ENCODE results near the gene IL11. TPM values are rescaled to one million over a fixed set of nuclear protein-coding genes. Genes with fewer than 3 reads are reported as not detected.

The IL11 gene
- 1.1 and 14.9 TPM in 2 replicates for total RNA-seq

DNA sequence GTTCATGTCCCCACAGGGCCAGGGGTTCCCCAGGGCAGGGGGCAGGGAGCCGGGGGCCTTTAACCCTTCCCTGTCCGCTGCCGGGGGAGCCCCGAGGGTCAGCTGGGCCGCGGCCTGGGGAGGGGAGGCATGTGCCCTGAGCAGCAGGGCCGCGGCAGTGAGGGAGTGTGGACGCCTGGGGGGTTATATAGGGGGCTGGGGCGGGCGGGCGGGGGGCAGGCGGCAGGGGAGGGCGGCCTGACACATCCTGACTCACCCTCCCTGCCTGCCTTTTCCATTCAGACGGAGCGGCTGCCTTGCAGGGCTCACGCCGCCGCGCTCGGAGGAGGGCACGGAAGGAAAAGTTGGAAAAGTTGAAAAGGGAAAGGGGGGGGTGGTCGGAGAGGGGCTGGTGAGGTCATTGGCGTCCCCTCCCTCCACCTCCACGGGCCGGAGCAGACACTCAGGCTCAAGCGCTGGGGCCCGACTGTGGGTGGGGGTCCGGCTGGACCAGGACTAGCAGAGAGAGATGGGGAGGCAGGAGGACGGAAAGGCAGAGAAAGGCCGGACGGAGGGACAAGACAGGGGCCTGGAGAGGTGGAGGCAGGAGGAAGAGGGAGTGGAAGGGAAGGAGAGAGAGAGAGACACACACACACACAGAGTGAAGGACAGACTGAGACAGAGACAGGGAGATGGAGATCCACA is at the start of gene IL11:
Gene IL11 (minus strand): TSS at position 159 of the 684 bp plus-strand sequence. CDS start 153 bp downstream, at position 6.

DNA sequence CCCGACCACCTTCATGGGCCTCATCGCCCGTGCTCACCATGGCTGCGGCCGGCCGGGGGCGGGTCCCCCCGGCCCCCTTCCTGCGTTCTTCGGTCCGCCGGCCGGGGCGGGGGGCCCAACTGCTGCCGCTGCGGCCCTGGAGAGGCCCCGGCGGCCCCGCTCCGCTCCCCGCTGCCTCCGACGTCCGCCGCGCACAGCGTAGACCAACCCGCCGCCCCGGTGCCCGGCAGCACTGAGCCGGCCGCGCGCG is 37.2 kb upstream of the IL11 start, which contains the start of gene UBE2S:
Gene UBE2S (minus strand): TSS at position 239 of the 250 bp plus-strand sequence. CDS start 199 bp downstream, at position 40.

DNA sequence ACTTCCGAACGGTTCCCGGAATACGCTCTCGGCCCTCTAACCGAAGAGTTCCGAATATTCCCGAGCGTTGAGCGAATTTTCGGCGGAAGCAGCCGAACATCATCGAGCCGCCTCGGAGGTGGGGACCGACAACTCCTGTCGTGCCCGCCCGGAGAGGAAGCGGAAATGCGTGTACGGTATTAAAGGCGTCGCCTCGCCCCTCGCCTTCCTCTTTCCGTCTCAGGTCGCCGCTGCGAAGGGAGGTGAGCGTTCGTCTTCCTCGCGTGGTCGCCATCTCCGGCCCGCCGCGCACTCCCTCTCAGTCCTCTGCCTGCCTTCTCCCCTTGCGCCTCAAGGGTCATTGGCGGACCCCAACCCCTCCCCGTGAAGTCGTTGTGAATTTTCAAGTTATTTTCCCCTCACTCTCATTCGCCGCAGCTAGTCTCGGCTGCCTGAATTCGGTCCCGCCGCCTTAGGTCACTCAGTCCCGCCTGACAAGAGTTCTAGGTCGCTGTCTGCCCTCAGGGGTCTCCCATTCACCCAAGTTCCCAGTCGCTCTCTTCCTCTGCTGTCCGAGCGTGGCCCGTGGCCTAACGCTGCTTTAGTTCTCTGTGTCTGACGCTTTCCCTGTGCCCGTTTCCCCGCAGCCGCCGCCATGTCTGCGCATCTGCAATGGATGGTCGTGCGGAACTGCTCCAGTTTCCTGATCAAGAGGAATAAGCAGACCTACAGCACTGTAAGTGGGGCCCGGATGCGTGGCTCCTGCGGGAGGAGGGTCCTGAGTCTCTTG is 15.6 kb upstream of the IL11 start, which contains the start of gene RPL28:
Gene RPL28 (plus strand): TSS at position 209 of the 769 bp plus-strand sequence. CDS start 426 bp downstream, at position 635.

DNA sequence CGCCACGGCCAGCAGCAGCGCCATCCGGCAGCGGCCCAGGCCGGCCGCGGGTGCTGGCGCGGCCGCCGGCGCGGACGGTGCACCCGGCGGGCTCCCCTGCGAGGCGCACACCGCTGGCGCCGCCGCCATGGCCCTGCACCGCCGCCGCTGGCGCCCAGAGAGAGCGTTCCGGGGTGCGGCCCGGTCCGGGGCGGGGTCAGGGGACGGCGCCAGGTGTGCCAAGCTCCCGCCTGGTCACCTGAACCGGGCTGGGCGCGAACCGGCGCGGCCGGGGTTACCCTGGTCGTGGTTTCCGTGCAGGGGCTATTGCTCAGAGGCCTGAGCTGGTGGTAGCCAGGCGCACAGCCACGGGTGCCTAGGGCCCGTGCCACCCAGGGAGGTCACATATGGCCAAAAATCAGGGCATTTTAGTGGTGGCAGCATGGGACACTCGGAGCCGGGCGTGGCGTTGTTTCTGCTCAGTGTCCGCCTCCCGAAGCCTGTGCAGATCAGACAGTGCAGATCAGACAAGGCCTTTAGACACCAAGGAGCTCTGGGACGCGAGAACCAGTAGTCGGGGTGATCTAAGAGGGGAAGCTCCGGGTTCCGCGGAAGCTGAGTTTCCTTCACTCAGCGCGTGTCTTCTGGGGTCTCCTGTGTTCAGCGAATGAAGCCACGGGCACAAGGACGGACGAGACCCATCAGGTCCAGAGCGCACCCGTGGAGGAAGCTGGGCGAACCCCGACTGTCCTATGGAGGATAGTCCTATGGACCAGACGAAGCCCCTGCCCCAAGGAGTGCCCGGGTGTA is 14.1 kb upstream of the IL11 start, which contains the start of gene TMEM238:
Gene TMEM238 (minus strand): TSS at position 162 of the 789 bp plus-strand sequence. CDS start 33 bp downstream, at position 129.

DNA sequence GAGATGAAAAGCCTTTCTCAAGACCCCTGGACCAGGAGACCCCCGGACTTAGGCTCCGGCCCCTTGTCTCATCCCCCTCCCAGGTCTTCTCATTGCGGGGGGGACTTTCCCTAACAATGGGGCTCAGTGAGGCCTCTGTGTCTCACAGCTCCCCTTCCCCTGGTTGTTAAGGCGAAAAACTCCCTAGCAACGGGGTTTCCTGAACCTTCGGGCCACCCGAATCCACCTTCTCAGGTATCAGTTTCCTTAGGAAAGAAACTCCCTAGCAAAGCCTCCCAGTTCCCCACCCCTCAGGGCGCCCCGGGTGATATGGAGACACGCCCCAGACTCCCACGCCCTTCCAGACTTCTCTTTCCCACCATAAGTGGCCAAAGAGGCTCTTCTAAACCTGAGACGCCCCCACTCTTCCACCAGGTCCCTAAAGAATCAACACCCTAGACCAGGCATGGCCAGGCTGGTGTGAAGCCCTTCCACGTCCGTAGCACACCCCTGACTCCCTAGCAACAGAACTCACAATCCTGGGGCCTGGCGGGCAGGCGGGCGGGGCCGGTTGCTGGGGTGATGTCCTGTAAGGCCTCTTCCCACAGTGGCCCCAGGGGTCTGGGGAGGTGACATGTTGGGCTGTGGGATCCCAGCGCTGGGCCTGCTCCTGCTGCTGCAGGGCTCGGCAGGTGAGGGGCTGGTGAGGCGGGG is 6.1 kb upstream of the IL11 start, which contains the start of gene TMEM190:
Gene TMEM190 (plus strand): TSS at position 586 of the 693 bp plus-strand sequence. CDS start 28 bp downstream, at position 614.

DNA sequence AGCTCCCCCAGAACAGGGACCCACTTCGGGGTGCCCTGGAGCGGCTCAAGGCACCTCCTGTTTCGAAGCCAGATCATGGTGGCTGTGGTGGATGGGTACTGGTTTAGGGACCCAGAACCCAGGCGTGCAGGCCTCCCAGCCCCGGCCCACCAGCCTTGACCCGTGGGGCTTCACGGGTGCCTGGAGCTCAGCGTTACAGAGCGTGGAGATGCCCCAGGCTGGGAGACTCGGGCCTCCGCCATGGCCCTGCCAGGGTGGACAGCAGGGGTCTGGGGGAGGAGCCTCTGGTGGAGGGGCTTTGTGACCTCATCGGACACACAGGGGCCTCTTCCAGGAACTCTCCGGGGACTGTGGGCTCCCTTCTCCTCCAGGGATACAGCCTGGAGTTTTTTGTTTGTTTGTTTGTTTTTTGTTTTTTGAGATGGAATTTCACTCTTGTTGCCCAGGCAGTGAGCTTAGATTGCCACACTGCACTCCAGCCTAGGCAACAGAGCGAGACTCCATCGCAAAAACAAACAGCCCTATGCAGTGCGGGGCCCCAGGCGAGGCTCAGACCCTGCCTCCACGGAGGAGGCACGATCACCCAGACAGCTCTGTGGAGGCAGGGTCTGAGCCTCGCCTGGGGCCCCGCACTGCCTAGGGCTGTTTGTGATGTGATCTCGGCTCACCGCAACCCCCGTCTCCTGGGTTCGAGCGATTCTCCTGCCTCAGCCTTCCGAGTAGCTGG is 7.1 kb downstream of the IL11 start, which contains the start of gene GARIN5B:
Gene GARIN5B (minus strand): TSS at position 271 of the 727 bp plus-strand sequence. CDS start 194 bp downstream, at position 77.

DNA sequence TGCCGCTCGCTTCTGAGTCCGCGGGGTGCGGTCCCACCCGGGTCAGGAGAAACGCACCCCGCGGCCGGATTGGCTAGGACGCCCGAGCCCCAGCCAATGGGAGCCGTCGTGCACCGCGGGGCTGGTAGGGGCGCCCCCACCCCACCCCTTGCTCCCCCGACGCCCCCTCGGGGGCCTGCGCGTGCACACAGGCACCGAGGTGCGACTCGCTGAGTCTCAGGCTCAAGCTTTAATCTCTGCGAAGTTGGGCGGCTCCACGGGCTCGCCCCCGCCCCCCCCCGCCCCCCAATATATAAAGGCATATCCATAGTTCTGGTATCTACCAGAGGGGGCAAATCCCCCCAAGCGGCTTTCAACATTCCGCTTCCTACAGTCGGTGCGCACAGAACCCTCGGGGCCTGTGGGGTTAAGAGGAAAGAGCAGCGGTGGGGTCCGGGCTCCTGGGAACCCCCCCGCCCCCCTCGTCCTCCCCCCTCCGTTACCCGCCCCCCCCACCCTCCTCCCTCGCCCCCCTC is 15.5 kb downstream of the IL11 start, which contains the start of gene COX6B2:
Gene COX6B2 (minus strand): TSS at position 22 of the 515 bp plus-strand sequence. CDS start 198 bp downstream, outside the sequence.

DNA sequence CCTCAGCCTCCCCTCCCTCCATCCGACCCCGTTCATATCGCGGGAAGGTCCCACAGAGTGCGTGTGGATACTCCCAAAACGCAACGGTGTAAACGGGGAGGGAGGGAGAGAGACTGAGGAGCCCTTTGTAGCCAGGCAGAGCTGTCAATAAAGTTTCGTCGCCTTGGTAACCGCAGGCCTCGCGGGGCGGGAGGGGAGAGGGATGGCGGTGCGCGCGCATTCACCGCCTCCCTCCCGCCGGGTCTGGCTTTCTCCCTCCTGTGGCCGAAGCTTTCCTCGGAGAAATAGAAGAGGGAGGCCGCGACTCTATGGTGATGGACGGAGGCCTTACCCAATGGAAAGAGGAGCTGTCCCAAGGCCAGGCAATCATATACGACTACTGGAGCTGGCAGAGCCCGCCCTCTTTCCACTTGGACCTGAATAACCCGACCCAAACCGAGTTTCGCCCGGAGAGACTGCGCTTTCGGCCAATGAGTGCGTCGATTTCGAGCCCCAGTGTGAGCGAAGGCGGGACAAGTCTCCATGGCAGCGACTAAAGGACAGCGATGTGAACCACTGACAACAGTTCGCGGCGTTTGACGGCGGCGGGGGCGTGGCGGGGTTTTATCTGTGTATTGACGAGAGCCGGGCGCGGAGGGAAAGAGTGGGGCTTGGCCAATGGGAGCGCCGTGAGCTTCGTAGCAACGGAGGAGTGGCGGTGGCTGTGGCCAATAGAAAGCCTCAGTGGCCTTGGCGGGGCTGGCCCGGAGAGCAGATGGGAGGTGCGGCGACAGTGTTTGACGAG is 31.0 kb downstream of the IL11 start, which contains the start of gene KMT5C:
Gene KMT5C (plus strand): TSS at position 772 of the 784 bp plus-strand sequence. CDS start 2,061 bp downstream, outside the sequence.

DNA sequence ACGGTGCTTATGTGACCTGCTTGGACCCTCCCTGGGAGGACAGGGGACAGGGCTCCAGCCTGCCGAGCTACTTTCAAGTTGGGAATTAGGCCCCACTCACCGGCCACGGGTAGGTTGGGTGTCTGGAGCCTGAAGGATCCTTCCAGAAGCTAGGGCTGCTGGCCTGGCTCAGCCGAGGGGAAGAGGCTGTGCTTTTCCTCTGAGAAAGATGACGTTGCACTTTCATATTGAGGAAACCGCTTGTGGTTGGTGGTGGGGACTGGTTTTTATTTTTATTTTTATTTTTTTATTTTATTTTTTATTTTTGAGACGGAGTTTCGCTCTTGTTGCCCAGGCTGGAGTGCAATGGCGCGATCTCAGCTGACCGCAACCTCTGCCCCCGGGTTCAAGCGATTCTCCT is 45.1 kb downstream of the IL11 start, which contains the start of gene TMEM150B:
Gene TMEM150B (minus strand): TSS at position 170 of the 400 bp plus-strand sequence. CDS start 4,305 bp downstream, outside the sequence.

Other genes starting within 250 kb of the IL11 start
- gene TNNT1, start 221.3 kb downstream of the IL11 start, total RNA-seq: 1.2 and 1.7 TPM in 2 replicates
- gene TNNI3, start 212.7 kb downstream of the IL11 start, total RNA-seq: not detected in 2 replicates
- gene DNAAF3, start 203.8 kb downstream of the IL11 start, total RNA-seq: 0.40 and 0.44 TPM in 2 replicates
- under 0.01 and 0.26 TPM in 2 replicates for gene SYT5, start 190.2 kb downstream of the IL11 start, total RNA-seq
- 3.5 and 6.1 TPM in 2 replicates for gene PTPRH, start 161.0 kb downstream of the IL11 start, total RNA-seq
- 0.81 and 1.5 TPM in 2 replicates for gene TMEM86B, start 141.7 kb downstream of the IL11 start, total RNA-seq
- 27.7 and 30.8 TPM in 2 replicates for gene PPP6R1, start 111.4 kb downstream of the IL11 start, total RNA-seq
- gene HSPBP1, start 90.4 kb downstream of the IL11 start, total RNA-seq: 17.0 and 21.7 TPM in 2 replicates
- gene BRSK1, start 86.5 kb downstream of the IL11 start, total RNA-seq: 6.7 and 7.6 TPM in 2 replicates
- gene TMEM150B, start 45.1 kb downstream of the IL11 start, total RNA-seq: not detected in 2 replicates
- 4.8 and 6.7 TPM in 2 replicates for gene KMT5C, start 30.6 kb downstream of the IL11 start, total RNA-seq
- not detected in 2 replicates for gene COX6B2, start 15.7 kb downstream of the IL11 start, total RNA-seq
- gene GARIN5B, start 7.2 kb downstream of the IL11 start, total RNA-seq: not detected in 2 replicates
- not detected in 2 replicates for gene TMEM190, start 6.4 kb upstream of the IL11 start, total RNA-seq
- gene TMEM238, start 13.8 kb upstream of the IL11 start, total RNA-seq: 0.12 and 0.26 TPM in 2 replicates
- gene RPL28, start 15.5 kb upstream of the IL11 start, total RNA-seq: 153 and 182 TPM in 2 replicates
- gene UBE2S, start 37.3 kb upstream of the IL11 start, total RNA-seq: 73.4 and 105 TPM in 2 replicates
- not detected in 2 replicates for gene SHISA7, start 72.8 kb upstream of the IL11 start, total RNA-seq
- gene ISOC2, start 91.2 kb upstream of the IL11 start, total RNA-seq: 49.1 and 52.8 TPM in 2 replicates
- gene C19orf85, start 94.3 kb upstream of the IL11 start, total RNA-seq: not detected in 2 replicates
- 0.66 and 0.87 TPM in 2 replicates for gene ZNF628, start 106.2 kb upstream of the IL11 start, total RNA-seq
- gene NAT14, start 114.7 kb upstream of the IL11 start, total RNA-seq: 13.7 and 14.4 TPM in 2 replicates
- gene SSC5D, start 118.0 kb upstream of the IL11 start, total RNA-seq: 12.8 and 30.4 TPM in 2 replicates
- gene SBK2, start 166.7 kb upstream of the IL11 start, total RNA-seq: not detected in 2 replicates
- gene SBK3, start 175.1 kb upstream of the IL11 start, total RNA-seq: 0.19 TPM in 1 of 2 replicates, not detected in the other
- gene ZNF579, start 210.4 kb upstream of the IL11 start, total RNA-seq: 2.1 and 3.0 TPM in 2 replicates
- gene FIZ1, start 229.1 kb upstream of the IL11 start, total RNA-seq: 1.9 and 2.1 TPM in 2 replicates
- 10.1 and 11.9 TPM in 2 replicates for gene ZNF524, start 229.8 kb upstream of the IL11 start, total RNA-seq
- gene ZNF865, start 235.2 kb upstream of the IL11 start, total RNA-seq: 0.66 and 1.3 TPM in 2 replicates

Measured in aortic smooth muscle cell (primary cell).